HG03342 (cell line): ENCODE results near the gene ZNF326.
"Not testable (repeated sequence)": the region's sequence is repeated elsewhere in the genome, so short reads cannot be mapped to it uniquely, and the experiment has no call there.

Experiments used
- ATAC-seq: cut with Tn5 transposase; IDR thresholded peaks from one replicate; pipeline ENCODE4 v1.9.1; 2021; ENCODE audit warnings: mild to moderate bottlenecking, moderate library complexity; ENCODE audit not compliant: unreplicated experiment

ZNF326 gene

DNA sequence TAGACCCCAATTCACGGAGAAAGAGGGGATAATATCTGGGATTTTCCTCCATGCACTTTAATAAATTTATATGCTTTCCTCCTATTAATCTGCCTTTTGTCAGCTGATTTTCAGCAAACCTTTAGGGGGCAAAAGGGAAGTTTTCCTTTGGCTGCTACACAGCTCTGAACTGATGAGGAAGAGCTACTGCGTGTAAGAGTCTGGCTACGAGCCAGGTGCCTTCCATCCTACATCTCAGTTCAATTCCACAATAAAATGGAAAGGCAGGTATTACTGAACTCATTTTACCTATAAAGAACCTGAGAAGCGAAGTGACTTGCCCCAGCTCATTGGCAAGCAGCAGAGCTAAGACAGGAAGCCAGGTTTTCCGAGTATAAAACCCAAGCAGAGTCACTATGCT, 28.3 kb upstream of the ZNF326 start:
- no peak for ATAC-seq

- ATAC-seq = peak; percentile 67
These were observed 23.3 kb upstream of the ZNF326 start for GRCh38 chr1:89971600-89971999.

DNA sequence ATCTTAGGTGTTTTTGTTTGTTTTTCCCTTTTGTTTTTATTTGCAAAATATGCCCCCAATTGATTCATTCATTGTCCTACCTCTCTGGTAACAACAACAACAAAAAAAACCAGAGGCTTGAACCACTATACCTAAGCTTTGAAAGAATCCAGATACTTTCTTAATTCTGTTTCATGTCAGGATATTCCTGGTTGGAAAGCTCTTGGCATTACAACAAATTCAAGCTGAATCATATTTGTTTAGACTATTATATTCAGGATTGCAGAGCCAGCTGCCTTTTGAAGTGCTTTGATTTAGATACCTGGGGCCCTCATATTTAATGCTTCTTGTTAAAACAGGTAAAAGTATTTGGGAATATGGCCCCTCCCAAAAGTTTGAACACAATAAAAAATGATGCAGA, 22.9 kb upstream of the ZNF326 start:
- no peak for ATAC-seq

GRCh38 chr1:89973471-89974127, 21.3 kb upstream of the ZNF326 start:
- no peak for ATAC-seq

DNA sequence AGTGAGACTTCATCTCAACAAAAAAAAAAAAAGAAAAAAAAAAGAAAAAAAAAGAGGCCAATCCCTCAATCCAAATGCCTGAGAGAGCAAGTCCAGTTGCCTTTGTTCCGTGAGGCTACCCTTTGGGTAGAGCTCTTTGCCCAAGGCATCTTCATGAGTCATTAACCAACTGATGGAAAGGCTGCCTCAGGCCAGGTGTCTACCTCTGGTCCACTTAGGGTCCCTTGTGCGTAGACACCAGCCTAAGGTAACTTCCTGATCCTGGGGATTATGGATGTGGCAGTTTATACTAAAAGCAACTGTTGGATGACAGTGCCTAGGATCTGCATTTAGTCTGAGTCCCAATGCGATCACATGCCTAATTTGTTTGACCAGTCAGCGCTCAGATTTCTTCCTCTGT, 20.7 kb upstream of the ZNF326 start:
- ATAC-seq = no peak

- no peak for ATAC-seq
These were observed 20.0 kb upstream of the ZNF326 start for GRCh38 chr1:89974696-89975470.

GRCh38 chr1:89975540-89976125, 19.3 kb upstream of the ZNF326 start:
- ATAC-seq = no peak

DNA sequence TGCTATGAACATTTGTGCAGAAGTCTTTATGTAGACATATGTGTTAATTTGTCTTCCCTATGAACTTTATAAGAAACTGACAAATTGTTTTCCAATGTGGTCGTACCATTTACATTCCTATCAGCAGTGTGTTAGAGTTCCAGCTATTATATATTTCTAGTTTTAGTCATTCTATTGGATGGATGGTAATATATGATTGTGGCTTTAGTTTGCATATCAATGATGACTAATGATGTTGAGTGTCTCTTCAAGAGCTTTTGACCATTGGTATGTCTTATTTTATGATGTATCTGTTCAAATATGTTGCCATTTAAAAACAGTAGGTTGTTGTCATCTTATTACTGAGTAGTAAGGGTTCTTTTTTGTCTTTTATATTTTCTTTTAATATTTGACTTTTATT, 16.2 kb upstream of the ZNF326 start:
- no peak for ATAC-seq

DNA sequence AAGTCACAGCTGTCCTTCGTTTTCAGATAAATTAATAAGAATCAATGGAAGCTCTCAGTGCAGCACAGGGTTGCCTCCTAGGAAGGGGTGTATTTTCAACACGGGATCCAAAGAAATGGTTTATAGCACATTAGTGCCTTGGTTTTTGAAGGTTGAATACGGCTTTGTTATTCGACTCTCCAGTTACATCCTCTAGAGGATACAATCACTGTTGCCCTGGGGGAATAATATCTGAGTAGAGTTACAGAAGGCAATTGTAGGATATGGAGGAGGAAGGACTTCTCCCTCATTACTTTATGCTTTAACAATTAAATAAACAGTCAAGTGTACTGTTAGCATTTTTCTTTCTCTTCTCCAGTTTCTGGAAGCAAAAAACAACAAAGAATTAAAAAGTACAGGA, 14.3 kb upstream of the ZNF326 start:
- ATAC-seq = no peak

- ATAC-seq = not testable (repeated sequence)
These were observed 12.1 kb upstream of the ZNF326 start for GRCh38 chr1:89982846-89983245.

DNA sequence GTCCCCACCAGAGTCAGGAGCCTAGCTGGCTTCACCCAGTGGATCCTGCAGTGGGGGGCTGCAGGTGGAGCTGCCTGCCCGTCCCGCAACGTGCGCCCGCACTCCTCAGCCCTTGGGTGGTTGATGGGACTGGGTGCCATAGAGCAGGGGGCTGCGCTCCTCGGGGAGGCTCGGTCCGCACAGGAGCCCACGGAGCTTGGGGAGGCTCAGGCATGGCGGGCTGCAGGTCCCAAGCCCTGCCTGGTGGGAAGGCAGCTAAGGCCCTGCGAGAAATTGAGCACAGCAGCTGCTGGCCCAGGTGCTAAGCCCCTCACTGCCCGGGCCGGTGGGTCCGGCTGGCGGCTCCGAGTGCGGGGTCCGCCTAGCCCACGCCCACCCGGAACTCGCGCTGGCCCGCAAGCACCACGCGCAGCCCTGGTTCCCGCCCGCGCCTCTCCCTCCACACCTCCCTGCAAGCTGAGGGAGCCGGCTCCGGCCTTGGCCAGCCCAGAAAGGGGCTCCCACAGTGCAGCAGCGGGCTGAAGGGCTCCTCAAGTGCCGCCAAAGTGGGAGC, 10.3 kb upstream of the ZNF326 start:
- not testable (repeated sequence) for ATAC-seq

- no peak for ATAC-seq
These were observed 8.9 kb upstream of the ZNF326 start for GRCh38 chr1:89986020-89986419.

DNA sequence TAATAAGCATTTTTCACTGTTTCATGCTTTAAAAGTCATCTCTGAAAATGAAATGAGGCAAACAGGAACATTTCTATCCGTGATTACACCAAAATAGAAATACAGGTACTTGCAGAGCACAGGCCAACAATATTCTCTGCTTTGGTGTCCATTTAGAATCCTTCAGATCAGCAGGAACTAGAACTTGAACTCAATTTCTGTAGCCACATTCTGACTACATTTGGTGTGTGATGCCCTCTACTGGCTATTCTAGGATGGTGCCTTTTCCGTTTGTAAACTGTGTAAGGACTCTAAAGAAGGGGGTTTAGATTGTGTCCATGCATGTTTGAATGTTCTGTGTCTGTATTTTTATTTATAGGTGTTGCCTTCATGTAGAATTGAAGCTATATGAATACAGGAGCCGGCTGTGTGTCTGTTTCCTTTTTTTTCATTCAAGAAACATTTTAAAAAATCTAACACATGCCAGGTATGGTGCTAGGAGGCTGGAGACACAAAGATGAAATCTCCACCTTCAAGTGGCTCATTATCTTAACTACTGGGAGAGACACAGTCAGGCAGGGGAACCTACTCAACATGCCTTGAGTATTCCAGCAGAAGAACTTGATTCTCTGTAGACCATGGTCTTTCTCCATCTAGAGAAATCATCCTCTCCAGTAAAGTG, 7.6 kb upstream of the ZNF326 start:
- peak; percentile 77 for ATAC-seq

DNA sequence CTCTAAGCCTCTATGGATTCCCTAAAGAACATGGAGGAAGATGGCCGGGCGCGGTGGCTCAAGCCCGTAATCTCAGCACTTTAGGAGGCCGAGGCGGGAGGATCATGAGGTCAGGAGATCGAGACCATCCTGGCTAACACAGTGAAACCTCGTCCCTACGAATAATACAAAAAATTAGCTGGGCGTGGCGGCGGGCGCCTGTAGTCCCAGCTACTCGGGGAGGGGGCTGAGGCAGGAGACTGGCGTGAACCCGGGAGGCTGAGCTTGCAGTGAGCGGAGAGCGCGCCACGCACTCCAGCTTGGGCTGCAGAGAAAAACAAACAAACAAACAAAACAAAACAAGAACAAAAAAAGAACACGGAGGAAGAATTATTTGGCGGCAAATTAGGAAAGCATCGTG, 5.8 kb upstream of the ZNF326 start:
- no peak for ATAC-seq

DNA sequence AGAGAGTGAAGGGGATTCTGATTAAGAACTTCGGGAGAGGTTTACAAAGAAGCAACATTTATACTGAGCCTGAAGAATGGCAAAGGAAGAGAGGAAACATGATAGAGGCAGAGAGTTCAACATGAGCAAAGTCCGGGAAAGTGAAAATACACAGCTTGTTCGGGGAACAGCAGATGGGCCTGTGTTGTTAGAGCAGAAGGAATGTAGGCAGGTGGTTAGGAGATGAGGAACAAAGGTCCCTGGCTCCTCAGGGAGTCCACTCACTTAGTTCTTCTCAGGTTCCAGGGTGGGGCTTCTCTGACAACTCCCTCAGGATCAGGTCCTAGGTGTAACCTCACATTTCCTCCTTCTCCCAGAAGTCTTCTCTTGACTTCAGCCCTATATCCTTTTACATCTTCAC, 5.1 kb upstream of the ZNF326 start:
- ATAC-seq = no peak

DNA sequence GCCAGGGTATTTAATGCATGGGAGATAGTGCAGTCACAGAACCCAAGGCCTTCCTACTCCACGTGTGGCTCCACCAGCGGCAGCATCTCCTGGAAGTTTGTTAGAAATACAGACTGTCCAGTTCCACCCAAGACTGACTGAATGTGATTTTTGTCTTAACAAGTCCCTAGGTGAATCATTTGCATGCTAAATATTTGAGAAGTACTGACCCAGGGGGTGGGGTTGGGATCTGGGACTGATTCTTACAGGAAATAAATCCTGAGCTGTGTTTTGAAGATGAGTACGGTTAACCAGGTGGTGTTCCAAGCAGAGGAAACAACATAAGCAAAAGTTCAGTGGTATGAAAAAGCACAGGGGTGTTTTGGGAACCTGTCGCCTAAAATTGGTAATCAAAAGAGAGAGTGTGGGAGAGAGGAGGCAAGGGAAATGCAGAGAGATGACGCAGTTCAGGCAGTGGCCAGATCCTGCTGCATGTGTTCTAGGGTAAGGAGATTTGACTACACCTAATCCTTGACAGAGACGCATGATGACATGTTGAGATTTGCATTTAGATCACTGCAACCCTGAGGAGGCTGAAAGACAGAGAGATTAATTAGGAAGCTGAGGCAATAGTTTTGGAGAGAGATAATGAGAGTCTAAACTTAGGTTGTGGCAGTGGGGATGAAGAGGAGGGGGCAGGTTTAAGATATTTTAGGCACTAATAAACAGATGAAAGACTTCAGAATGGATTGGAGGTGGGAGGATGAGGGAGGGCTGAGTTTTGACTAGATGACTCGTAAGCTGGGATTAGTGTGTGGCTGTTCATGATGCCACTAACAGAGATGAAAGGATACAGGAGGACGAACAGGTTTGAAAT, 3.7 kb upstream of the ZNF326 start:
- no peak for ATAC-seq

DNA sequence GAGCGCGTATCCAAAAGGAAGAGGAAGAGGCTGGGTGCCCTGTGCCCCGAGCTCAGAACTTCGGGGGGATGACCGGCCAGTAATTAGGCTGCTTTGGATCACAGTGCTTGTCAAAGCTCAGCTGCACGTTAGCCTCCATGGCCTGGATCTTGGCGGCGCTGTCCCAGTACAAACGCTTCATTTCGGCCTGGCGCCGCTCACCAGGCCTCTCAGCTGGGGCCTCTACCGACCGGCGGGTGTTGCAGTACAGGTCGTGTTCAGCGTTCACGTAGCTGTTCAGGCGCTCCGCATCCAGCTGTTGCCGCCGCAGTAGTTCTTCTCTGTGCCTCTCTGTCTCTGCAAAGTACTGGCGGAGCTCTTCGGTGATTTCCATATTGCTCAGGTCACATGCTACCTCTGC, 1.4 kb upstream of the ZNF326 start:
- no peak for ATAC-seq

GRCh38 chr1:89994231-89994804, 592 bp upstream of the ZNF326 start:
- ATAC-seq = no peak

GRCh38 chr1:89995598-89996449, 914 bp downstream of the ZNF326 start:
- no peak for ATAC-seq
